IMR-90 (cell line): ENCODE data around the gene YPEL1. TPM values are rescaled to one million over a fixed set of nuclear protein-coding genes. Genes with fewer than 3 reads are reported as not detected.

Experiments used
- ATAC-seq: fragments of 200-7000 bp; cut with Tn5 transposase; 2 replicates; pipeline ENCODE4 v1.9.1; 2020; ENCODE audit warnings: low read depth, mild to moderate bottlenecking, moderate library complexity
- BruUV-seq: library from RNA; stranded (reverse); fragments of 400-500 nt; replicated peaks from 2 replicates; lab custom pipeline; 2021; lab: Mats Ljungman, UMichigan
- CTCF ChIA-PET: fragments of 300-600 bp; formaldehyde crosslinking; extraction: SDS; loops from one replicate; lab custom pipeline; 2021; ENCODE audit warnings: antibody characterized with exemption; lab: Yijun Ruan, JAX
- POLR2A ChIA-PET: fragments of 300-600 bp; sonication (Branson Sonifier 250); formaldehyde crosslinking; loops from one replicate; lab custom pipeline; 2022; ENCODE audit warnings: antibody characterized with exemption; ENCODE audit not compliant: unreplicated experiment; lab: Charles Lee
- DNase-seq: peaks from one replicate; pipeline ENCODE4 v3.0.0; 2013
- H2AFZ ChIP-seq: replicated peaks from 2 replicates; pipeline ENCODE3; 2013; ENCODE audit warnings: low read length, mild to moderate bottlenecking; ENCODE audit not compliant: poor library complexity
- H2AK5ac ChIP-seq: 2 replicates; pipeline ENCODE4 v1.6.1; 2013; ENCODE audit warnings: low read depth, low read length, inconsistent platforms
- H2AK9ac ChIP-seq: replicated peaks from 2 replicates; pipeline ENCODE3; 2013; ENCODE audit warnings: mild to moderate bottlenecking, low read depth, low read length, moderate library complexity; ENCODE audit not compliant: poor library complexity
- H2BK120ac ChIP-seq: 2 replicates; pipeline ENCODE4 v1.6.1; 2013; ENCODE audit warnings: low read depth, low read length, inconsistent platforms
- H2BK15ac ChIP-seq: 3 replicates; pipeline ENCODE4 v1.6.1; 2013; ENCODE audit warnings: low read depth, low read length, inconsistent platforms
- H2BK20ac ChIP-seq: 2 replicates; pipeline ENCODE4 v1.6.1; 2013; ENCODE audit warnings: low read depth, mild to moderate bottlenecking, inconsistent platforms, low read length, moderate library complexity
- H2BK5ac ChIP-seq: 2 replicates; pipeline ENCODE4 v1.6.1; 2013; ENCODE audit warnings: mild to moderate bottlenecking, low read depth, low read length, inconsistent platforms; ENCODE audit not compliant: poor library complexity, severe bottlenecking
- H3K14ac ChIP-seq: replicated peaks from 2 replicates; pipeline ENCODE4 v1.6.1; 2013; ENCODE audit warnings: low read depth, low read length, inconsistent platforms
- H3K18ac ChIP-seq: 2 replicates; pipeline ENCODE4 v1.6.1; 2013; ENCODE audit warnings: low read depth, low read length, control low read depth
- H3K23ac ChIP-seq: 2 replicates; pipeline ENCODE4 v1.6.1; 2013; ENCODE audit warnings: low read depth, low read length, inconsistent platforms
- H3K27ac ChIP-seq: 2 replicates; pipeline ENCODE4 v1.5.1; 2013; ENCODE audit warnings: mild to moderate bottlenecking, control low read depth, low read length; ENCODE audit not compliant: insufficient read depth
- H3K27me3 ChIP-seq: 2 replicates; pipeline ENCODE4 v1.6.1; 2013; ENCODE audit warnings: low read length; ENCODE audit not compliant: control insufficient read depth, insufficient read depth
- H3K36me3 ChIP-seq: 2 replicates; pipeline ENCODE4 v1.6.1; 2013; ENCODE audit warnings: low read length, mixed read lengths; ENCODE audit not compliant: control insufficient read depth, insufficient read depth
- H3K4ac ChIP-seq: 2 replicates; pipeline ENCODE4 v1.6.1; 2013; ENCODE audit warnings: low read depth, low read length, inconsistent platforms
- H3K4me1 ChIP-seq: 2 replicates; pipeline ENCODE4 v1.6.1; 2013; ENCODE audit warnings: low read length, mixed read lengths; ENCODE audit not compliant: control insufficient read depth, insufficient read depth
- H3K4me2 ChIP-seq: 2 replicates; pipeline ENCODE4 v1.6.1; 2013; ENCODE audit warnings: low read depth, mild to moderate bottlenecking, control low read depth, low read length, moderate library complexity
- H3K4me3 ChIP-seq: 2 replicates; pipeline ENCODE4 v1.5.1; 2013; ENCODE audit warnings: low read depth, mild to moderate bottlenecking, control low read depth, low read length, moderate library complexity; ENCODE audit not compliant: insufficient read depth
- H3K56ac ChIP-seq: 2 replicates; pipeline ENCODE4 v1.6.1; 2013; ENCODE audit warnings: low read length, inconsistent platforms; ENCODE audit not compliant: insufficient read depth; ENCODE audit errors: extremely low read depth
- H3K79me1 ChIP-seq, 2 experiments: 2 replicates each; pipeline ENCODE4 v1.6.1; 2013; ENCODE audit warnings: low read length in 2 of 2, inconsistent platforms in 1 of 2, low read depth in 1 of 2
- H3K9ac ChIP-seq: 2 replicates; pipeline ENCODE4 v1.6.1; 2013; ENCODE audit warnings: low read depth, low read length, control low read depth
- H3K9me1 ChIP-seq: 2 replicates; pipeline ENCODE4 v1.6.1; 2013; ENCODE audit warnings: low read length, inconsistent platforms; ENCODE audit not compliant: insufficient read depth
- H3K9me3 ChIP-seq: 2 replicates; pipeline ENCODE4 v1.6.1; 2013; ENCODE audit warnings: low read length; ENCODE audit not compliant: control insufficient read depth, insufficient read depth
- H4K20me1 ChIP-seq: 2 replicates; pipeline ENCODE4 v1.6.1; 2013; ENCODE audit warnings: low read length, inconsistent platforms; ENCODE audit not compliant: insufficient read depth
- H4K5ac ChIP-seq: 2 replicates; pipeline ENCODE4 v1.6.1; 2013; ENCODE audit warnings: mild to moderate bottlenecking, low read depth, low read length, control low read depth
- H4K8ac ChIP-seq, 2 experiments: 2 replicates each; pipeline ENCODE4 v1.6.1; 2013; ENCODE audit warnings: low read depth in 2 of 2, low read length in 2 of 2, control low read depth in 1 of 2, inconsistent platforms in 1 of 2
- H4K91ac ChIP-seq: 2 replicates; pipeline ENCODE4 v1.6.1; 2013; ENCODE audit warnings: low read depth, low read length, inconsistent platforms; ENCODE audit not compliant: insufficient read depth
- CEBPB ChIP-seq: IDR thresholded peaks from 2 replicates; pipeline ENCODE4 v1.6.1; 2012; ENCODE audit warnings: low read depth, low read length, improper control_type of control experiment
- CHD1 ChIP-seq: IDR thresholded peaks from 2 replicates; pipeline ENCODE4 v1.6.1; 2012; ENCODE audit warnings: low read depth, low read length, improper control_type of control experiment
- MAZ ChIP-seq: IDR thresholded peaks from 2 replicates; pipeline ENCODE4 v1.6.1; 2012; ENCODE audit warnings: low read depth, mild to moderate bottlenecking, low read length, improper control_type of control experiment, moderate library complexity, borderline replicate concordance
- RFX5 ChIP-seq: IDR thresholded peaks from 2 replicates; pipeline ENCODE4 v1.8.0; 2012; ENCODE audit warnings: low read depth, mild to moderate bottlenecking, low read length, moderate library complexity
- WGBS, 2 experiments: methylation state at CpG; one replicate each; pipeline versions ENCODE4 v1.1.5 to v1.1.7; 2013; ENCODE audit warnings: missing lambda C conversion rate in 2 of 2; ENCODE audit not compliant: insufficient read length in 1 of 2; ENCODE audit errors: extremely low coverage in 2 of 2; 5-methylcytosine and 5-hydroxymethylcytosine counted together
- dilution Hi-C: fragments of 300-500 bp; cut with HindIII; formaldehyde crosslinking; loops from one replicate; pipeline ENCODE4 v1.14.3; 2018; ENCODE audit warnings: low sequenced_read_pairs; ENCODE audit not compliant: unreplicated experiment
- in situ Hi-C: fragments of 300-500 bp; cut with MboI; formaldehyde crosslinking; loops from 3 replicates; pipeline ENCODE4 v1.14.3; 2019; ENCODE audit warnings: low sequenced_read_pairs, inconsistent platforms, mixed read lengths
- intact Hi-C: fragments of 100-400 bp; cut with micrococcal nuclease; formaldehyde crosslinking; loops from 2 replicates; pipeline ENCODE4 v1.10.0; 2022
- polyA plus RNA-seq, 3 experiments: library from polyadenylated mRNA; depleted of rRNA; stranded (reverse); fragments of >200 nt; gene quantifications; 2 replicates each; pipeline ENCODE4 v1.2.3, GENCODE V29; 2012; ENCODE audit warnings: low replicate concordance in 1 of 3
- total RNA-seq: library from RNA; depleted of rRNA; stranded (reverse); fragments of >200 nt; gene quantifications from 2 replicates; pipeline ENCODE4 v1.2.3, GENCODE V29; 2012

The YPEL1 gene
- total and polyA plus RNA-seq, 2 of the 4 experiments (the other 2 are of a cell fraction): 0.72 to 1.3 TPM

DNA sequence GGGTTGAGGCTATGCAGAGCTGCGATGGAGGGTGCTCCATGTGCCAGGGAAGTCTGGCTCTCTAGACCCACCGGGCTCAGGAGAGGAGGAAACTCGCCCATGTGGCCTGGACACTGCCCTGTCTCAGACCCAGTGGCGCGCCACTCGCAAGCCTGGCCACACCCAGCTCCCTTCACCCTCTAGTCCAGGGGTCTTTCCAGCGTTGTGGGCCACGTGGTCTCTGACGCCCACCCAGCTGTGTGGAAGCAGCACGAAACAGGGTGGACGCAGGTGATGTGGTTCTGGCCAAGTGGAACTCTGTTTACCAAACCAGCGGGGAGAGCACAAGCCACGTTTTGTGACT lies 41.6 kb downstream of the YPEL1 start:
- H3K27me3 ChIP-seq: no peaks in the 10 kb centered on the region
- no peak overlapping the region for H2BK120ac ChIP-seq
- no TSS peak for BruUV-seq
- TF ChIP-seq RFX5 (no peak), MAZ (no peak), CEBPB (no peak), CHD1 (no peak)
- 94% methylated on average over 5 of the region's 13 CpGs; no CpG with 5 or more reads in 1 of the 2 experiments for WGBS, 2 experiments
- H3K9me3 ChIP-seq: no peaks in the 10 kb centered on the region
- H3K9ac ChIP-seq: no peak overlapping the region
- H3K23ac ChIP-seq: no peak overlapping the region
- no peak overlapping the region for H4K8ac ChIP-seq
- peaks cover 26% of the 10 kb centered on the region for H3K9me1 ChIP-seq
- H3K4me1 ChIP-seq: peaks cover 13% of the 10 kb centered on the region
- H4K20me1 ChIP-seq: peaks cover 20% of the 10 kb centered on the region
- no peak overlapping the region for H4K5ac ChIP-seq
- dilution Hi-C loops (no loop called here), in situ Hi-C loops (no loop called here), intact Hi-C loops (no loop called here)
- H2BK5ac ChIP-seq: no peak overlapping the region
- H2AK9ac ChIP-seq: no peak overlapping the region
- H4K91ac ChIP-seq: no peak overlapping the region
- CTCF ChIA-PET: no interaction called here
- H3K14ac ChIP-seq: no peak overlapping the region
- no peak overlapping the region for H3K56ac ChIP-seq
- H2AK5ac ChIP-seq: no peak overlapping the region
- H3K4ac ChIP-seq: no peak overlapping the region
- H3K18ac ChIP-seq: no peak overlapping the region
- DNase-seq (no peak), ATAC-seq (no peak)
- no peak overlapping the region for H2BK20ac ChIP-seq
- no peak overlapping the region for H3K27ac ChIP-seq
- POLR2A ChIA-PET: no interaction called here
- H2BK15ac ChIP-seq: no peak overlapping the region
- no peak overlapping the region for H2AFZ ChIP-seq
- H3K4me3 ChIP-seq: no peak overlapping the region
- H3K4me2 ChIP-seq: no peak overlapping the region
- peaks cover 54% of the 10 kb centered on the region for H3K36me3 ChIP-seq
- peaks cover 0 to 20% of the 10 kb centered on the region in 2 experiments; a peak in 1 of 4 replicates for H3K79me1 ChIP-seq
